ENCODE measurements around the gene ABCC8. TPM values are rescaled to one million over a fixed set of nuclear protein-coding genes. Genes with fewer than 3 reads are reported as not detected.

The ABCC8 gene
- total RNA-seq, 2 donors from 2014 or later, result 0.55 TPM; not detected in 1

- no peak overlapping the region for H3K4me3 Mint-ChIP-seq
- peaks cover 68% of the 10 kb centered on the region for H3K27me3 Mint-ChIP-seq (ENCODE audit: insufficient read depth)
- WGBS, 2 experiments (ENCODE audit: insufficient coverage in 1 of 2, insufficient read length in 1 of 2), result 33 to 44% methylated on average over 1 to 3 of the region's 3 CpGs
Measured at GRCh38 chr11:17472467-17472866, 4.2 kb downstream of the ABCC8 start.

DNA sequence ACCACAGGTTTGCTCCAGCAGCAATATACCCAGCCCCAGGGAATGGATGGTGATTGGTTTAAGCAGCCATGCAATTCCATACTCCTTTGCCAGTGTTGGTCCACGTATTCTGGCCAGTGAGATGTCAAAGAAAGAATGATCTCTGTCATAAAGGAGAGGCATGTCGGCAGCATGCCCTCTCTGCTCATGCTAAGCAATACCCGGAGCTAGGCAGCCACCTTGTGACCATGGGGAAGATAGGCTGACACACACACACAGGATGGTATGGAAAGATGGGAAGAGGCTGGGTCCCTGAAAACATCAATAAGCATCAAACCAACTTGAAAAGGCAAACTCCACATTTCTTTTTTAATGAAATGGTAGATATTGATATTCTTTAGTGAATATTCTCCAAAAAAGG is 5.1 kb downstream of the ABCC8 start:
- Mint-ChIP-seq H3K9me3 (no peaks in the 10 kb centered on the region), H3K27me3 (ENCODE audit: insufficient read depth) (peaks cover 62% of the 10 kb centered on the region), H3K4me1 (peaks cover 9% of the 10 kb centered on the region), H3K36me3 (ENCODE audit: low read depth) (no peaks in the 10 kb centered on the region), H3K27ac (no peak overlapping the region), H3K4me3 (no peak overlapping the region)
- Histone ChIP-seq H3K27ac (ENCODE audit: low read depth, low read length) (no peak overlapping the region), H3K4me3 (ENCODE audit: low read length) (no peak overlapping the region), H3K27me3 (ENCODE audit: control insufficient read depth, insufficient read depth, low read length, poor library complexity, severe bottlenecking) (peaks cover 32% of the 10 kb centered on the region), H3K9ac (ENCODE audit: extremely low read depth, low read length, poor library complexity, severe bottlenecking) (no peak overlapping the region), H3K9me3 (ENCODE audit: control insufficient read depth, low read length) (no peaks in the 10 kb centered on the region), H3K36me3 (ENCODE audit: control insufficient read depth, insufficient read depth, low read length) (no peaks in the 10 kb centered on the region), H3K4me1 (ENCODE audit: control insufficient read depth, insufficient read depth, low read length) (no peaks in the 10 kb centered on the region)
- TF ChIP-seq, protein P1, sequence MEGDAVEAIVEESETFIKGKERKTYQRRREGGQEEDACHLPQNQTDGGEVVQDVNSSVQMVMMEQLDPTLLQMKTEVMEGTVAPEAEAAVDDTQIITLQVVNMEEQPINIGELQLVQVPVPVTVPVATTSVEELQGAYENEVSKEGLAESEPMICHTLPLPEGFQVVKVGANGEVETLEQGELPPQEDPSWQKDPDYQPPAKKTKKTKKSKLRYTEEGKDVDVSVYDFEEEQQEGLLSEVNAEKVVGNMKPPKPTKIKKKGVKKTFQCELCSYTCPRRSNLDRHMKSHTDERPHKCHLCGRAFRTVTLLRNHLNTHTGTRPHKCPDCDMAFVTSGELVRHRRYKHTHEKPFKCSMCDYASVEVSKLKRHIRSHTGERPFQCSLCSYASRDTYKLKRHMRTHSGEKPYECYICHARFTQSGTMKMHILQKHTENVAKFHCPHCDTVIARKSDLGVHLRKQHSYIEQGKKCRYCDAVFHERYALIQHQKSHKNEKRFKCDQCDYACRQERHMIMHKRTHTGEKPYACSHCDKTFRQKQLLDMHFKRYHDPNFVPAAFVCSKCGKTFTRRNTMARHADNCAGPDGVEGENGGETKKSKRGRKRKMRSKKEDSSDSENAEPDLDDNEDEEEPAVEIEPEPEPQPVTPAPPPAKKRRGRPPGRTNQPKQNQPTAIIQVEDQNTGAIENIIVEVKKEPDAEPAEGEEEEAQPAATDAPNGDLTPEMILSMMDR (conservative IDR thresholded peaks at IDR 0.05), result no peak
- 86 to 92% methylated on average over 2 to 3 of the region's 3 CpGs for WGBS, 2 experiments (ENCODE audit: insufficient coverage in 1 of 2, insufficient read length in 1 of 2)
- DNase-seq, result no peak

More at GRCh38 chr11:17472467-17472866, 4.2 kb downstream of the ABCC8 start:
- Mint-ChIP-seq H3K36me3 (ENCODE audit: low read depth) (no peaks in the 10 kb centered on the region), H3K27ac (no peak overlapping the region), H3K4me1 (peaks cover 9% of the 10 kb centered on the region), H3K9me3 (no peaks in the 10 kb centered on the region)
- DNase-seq, result no peak
- Histone ChIP-seq H3K9ac (ENCODE audit: extremely low read depth, low read length, poor library complexity, severe bottlenecking) (no peak overlapping the region), H3K27ac (ENCODE audit: low read depth, low read length) (no peak overlapping the region), H3K36me3 (ENCODE audit: control insufficient read depth, insufficient read depth, low read length) (no peaks in the 10 kb centered on the region), H3K4me3 (ENCODE audit: low read length) (no peak overlapping the region), H3K27me3 (ENCODE audit: control insufficient read depth, insufficient read depth, low read length, poor library complexity, severe bottlenecking) (peaks cover 41% of the 10 kb centered on the region), H3K4me1 (ENCODE audit: control insufficient read depth, insufficient read depth, low read length) (no peaks in the 10 kb centered on the region), H3K9me3 (ENCODE audit: control insufficient read depth, low read length) (no peaks in the 10 kb centered on the region)
- TF ChIP-seq, protein P1 (conservative IDR thresholded peaks at IDR 0.05), result no peak

DNA sequence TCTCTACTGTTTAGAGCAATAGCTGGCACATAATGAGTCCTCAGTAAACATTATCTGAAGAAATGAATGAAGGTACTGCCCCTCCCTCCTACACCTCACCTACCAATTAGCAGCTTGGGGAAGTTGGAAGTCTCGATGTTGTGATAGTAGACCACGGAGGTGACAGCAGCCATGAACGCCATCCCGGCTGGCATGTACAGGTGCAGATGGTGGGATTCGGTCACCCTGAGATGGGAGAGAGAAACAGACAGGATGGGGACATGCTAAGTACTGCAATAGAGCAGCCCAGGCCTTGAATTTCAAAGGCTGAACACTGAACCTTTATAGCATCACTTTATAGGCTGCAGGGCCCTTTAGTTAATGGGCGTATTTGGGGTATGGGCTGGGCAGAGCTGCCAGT is 6.6 kb downstream of the ABCC8 start:
- H3K9me3 Mint-ChIP-seq, result no peaks in the 10 kb centered on the region
- Histone ChIP-seq H3K4me3 (ENCODE audit: low read length) (no peak overlapping the region), H3K9me3 (ENCODE audit: control insufficient read depth, low read length) (no peaks in the 10 kb centered on the region), H3K27me3 (ENCODE audit: control insufficient read depth, insufficient read depth, low read length, poor library complexity, severe bottlenecking) (peaks cover 17% of the 10 kb centered on the region), H3K9ac (ENCODE audit: extremely low read depth, low read length, poor library complexity, severe bottlenecking) (no peak overlapping the region), H3K4me1 (ENCODE audit: control insufficient read depth, insufficient read depth, low read length) (no peaks in the 10 kb centered on the region), H3K27ac (ENCODE audit: low read depth, low read length) (no peak overlapping the region), H3K36me3 (ENCODE audit: control insufficient read depth, insufficient read depth, low read length) (no peaks in the 10 kb centered on the region)
- no peaks in the 10 kb centered on the region for H3K36me3 Mint-ChIP-seq (ENCODE audit: low read depth)
- peaks cover 2% of the 10 kb centered on the region for H3K4me1 Mint-ChIP-seq
- TF ChIP-seq, protein P1 (conservative IDR thresholded peaks at IDR 0.05), result no peak
- H3K27ac Mint-ChIP-seq, result no peak overlapping the region
- H3K27me3 Mint-ChIP-seq (ENCODE audit: insufficient read depth), result peaks cover 49% of the 10 kb centered on the region
- no peak for DNase-seq
- WGBS, 2 experiments (ENCODE audit: insufficient coverage in 1 of 2, insufficient read length in 1 of 2), result 94 to 100% methylated on average over 6 of the region's 6 CpGs
- H3K4me3 Mint-ChIP-seq, result no peak overlapping the region
